Fibroblast of skin of right biceps (primary cell): ENCODE results near the gene BTF3L4.
"Not testable (repeated sequence)": the region's sequence is repeated elsewhere in the genome, so short reads cannot be mapped to it uniquely, and the experiment has no call there.

Source experiments
- DNase-seq: peaks from one replicate; pipeline ENCODE4 v3.0.0-alpha.2; 2013

BTF3L4 gene

GRCh38 chr1:52056163-52056936 is at the start of gene BTF3L4:
Gene BTF3L4 (plus strand): TSS chr1:52056295. CDS start chr1:52059848, 3,553 bp downstream.
- DNase-seq = peak; percentile 95

- DNase-seq = peak; percentile 39
These were observed 48.7 kb upstream of the BTF3L4 start for GRCh38 chr1:52007215-52008002.

DNA sequence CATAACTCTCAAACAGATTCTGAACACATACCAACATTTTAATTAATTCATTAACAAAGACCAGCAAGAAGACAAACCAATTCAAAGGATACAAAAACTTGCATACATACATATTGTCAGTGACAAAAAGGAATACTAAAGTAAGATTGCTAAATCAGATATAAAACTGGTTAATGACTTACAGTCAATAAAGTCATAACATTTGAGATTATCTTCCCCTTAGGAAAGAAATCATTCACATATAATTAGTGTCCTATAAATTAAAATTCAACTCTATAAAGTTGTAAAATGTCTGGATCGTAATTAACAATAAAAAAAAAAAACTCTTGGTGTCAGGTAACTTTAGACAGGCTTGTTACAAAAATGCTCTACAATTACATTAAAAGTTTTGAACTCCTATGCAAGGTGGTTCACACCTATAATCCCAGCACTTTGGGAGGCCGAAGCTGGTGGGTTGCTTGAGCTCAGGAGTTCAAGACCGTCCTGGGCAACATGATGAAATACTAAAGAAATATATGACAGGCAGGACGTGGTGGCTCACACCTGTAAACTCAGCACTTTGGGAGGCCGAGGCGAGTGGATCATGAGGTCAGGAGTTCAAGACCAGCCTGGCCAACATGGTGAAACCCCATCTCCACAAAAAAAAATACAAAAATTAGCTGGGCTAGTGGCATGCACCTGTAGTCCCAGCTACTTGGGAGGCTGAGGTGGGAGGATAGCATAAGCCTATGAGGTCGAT is 47.9 kb upstream of the BTF3L4 start:
- no peak for DNase-seq

- DNase-seq = no peak
These were observed 34.0 kb upstream of the BTF3L4 start for GRCh38 chr1:52022133-52022532.

DNA sequence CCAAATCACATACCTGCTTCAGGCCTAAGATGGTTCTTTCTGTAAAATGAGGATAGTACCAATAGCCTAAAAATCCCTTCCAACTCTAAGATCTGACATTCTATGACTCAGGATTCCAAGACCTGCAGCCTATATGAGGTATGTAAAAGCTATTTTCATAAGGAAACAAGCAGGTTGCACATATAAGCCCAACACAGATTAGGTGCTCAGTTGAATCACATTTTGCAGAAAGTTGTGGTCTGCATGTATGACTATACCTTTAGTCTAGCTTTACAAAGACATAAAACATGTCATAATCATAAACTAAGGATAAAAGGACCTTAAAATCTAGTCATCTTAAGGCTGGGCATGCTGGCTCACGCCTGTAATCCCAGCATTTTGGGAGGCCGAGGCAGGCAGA is 29.8 kb upstream of the BTF3L4 start:
- DNase-seq = no peak

- DNase-seq = no peak
These were observed 27.8 kb upstream of the BTF3L4 start for GRCh38 chr1:52028328-52028727.

DNA sequence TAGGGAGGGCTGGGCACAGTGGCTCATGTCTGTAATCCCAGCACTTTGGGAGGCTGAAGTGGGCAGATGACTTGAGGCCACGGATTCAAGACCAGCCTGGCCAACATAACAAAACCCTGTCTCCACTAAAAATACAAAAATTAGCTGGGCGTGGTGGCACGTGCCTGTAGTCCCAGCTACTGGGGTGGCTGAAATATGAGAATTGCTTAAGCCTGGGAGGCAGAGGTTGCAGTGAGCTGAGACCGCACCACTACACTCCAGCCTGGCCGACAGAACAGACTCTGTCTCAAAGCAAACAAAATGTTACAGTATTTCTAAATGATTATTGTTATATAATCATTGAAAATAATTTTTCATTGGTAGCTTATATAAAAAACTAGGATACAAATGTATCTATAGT is 27.3 kb upstream of the BTF3L4 start:
- not testable (repeated sequence) for DNase-seq

DNA sequence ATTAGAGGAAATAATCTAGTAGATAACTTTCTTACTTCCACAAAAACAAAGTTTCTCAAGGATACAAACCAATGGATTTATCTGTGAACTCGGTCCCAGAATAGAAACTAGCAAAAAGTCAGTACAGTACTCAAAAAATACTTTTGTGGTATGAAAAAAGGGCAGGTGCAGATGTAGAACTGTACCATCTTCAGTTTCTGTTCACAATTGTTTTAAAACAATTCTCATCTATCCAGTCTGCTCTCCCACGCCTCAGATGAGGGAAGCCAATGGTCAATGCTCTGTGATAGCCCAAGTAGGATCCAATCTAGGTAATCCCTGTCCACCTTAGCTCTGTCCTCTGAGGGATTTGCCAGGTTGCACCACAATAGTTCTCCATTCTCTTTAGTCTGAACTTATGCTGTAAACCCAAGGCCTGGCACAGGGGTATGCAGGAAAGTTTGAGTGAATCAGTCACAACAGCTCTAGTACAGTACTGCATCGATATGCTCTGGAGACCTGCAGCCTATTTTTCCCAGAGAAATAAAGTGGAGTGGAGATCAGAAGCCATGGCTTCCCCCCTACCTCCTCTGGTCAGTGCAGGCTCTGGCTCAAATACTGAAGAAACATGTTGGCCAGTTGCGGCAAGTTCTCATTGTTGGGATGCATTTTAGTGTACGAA is 23.8 kb upstream of the BTF3L4 start:
- DNase-seq = no peak

DNA sequence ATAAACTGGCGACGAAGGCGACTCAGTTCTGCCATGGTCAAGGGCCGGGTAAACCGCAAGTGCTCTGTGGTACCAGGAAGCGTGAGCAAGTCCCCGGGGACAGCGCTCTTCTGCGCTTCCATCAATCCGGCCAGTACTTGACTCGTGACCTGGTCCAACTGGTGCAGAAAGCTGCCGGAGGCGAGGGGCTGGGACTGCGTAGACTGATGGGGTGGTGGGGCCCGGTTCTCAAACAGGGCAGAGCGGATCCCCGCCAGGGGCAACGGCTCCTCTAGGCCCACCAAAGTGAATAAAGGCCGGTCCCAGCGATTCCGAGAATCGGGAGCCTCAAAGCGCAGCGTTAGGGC is 23.3 kb upstream of the BTF3L4 start:
- peak; percentile 49 for DNase-seq

DNA sequence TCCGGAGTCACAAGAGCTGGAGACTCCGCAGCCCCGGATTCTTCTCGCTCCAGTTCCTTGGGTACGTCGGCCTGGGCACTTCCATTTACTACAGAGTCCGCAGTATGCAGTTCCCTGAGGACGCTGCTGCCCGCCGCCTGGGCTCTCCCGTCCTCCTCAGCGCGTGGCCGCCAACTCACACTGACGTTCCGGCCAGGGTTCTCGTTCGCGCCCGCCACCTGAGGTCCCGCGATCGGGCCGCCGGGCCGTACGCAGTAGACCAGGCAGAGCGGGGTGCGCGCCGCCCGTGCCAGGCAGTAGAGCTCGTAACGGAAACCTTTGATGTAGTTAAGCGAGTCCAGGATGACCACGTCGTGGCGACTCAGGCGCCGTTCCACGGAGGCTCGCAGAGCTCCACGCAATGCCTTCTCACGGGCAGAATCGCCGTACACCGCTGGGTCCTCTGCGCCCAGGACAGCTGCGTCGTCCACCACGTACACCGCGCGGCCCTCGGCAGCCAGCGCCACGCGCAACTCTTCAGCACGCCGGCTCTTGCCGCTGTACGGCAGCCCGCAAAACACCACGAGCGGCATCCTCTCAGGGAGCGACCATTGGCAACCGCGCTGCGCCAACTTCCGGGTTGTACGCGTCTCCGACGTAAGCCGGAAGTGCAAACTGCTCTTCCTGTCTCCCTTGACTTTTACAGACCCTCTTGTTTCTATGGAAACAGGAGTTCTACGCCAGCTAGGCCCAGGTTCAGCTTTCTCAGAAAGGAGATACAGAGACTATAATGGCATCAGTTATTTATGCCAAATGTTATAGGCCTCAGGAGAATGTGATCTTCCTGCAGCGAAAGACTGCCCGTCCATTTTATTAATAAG is 22.7 kb upstream of the BTF3L4 start, which contains the start of gene KTI12:
Gene KTI12, minus strand, starts transcription at position 621 of the 860 bp plus-strand sequence. Its CDS starts 49 bp downstream, at position 572.
- peak; percentile 92 for DNase-seq

- DNase-seq = no peak
These were observed 22.1 kb upstream of the BTF3L4 start for GRCh38 chr1:52034050-52034384.

- DNase-seq = no peak
These were observed 18.7 kb upstream of the BTF3L4 start for GRCh38 chr1:52037402-52037814.

- no peak for DNase-seq
These were observed 18.2 kb upstream of the BTF3L4 start for GRCh38 chr1:52037909-52038308.

- no peak for DNase-seq
These were observed 14.4 kb upstream of the BTF3L4 start for GRCh38 chr1:52041551-52042185.

- DNase-seq = no peak
These were observed 10.9 kb upstream of the BTF3L4 start for GRCh38 chr1:52045236-52045635.

DNA sequence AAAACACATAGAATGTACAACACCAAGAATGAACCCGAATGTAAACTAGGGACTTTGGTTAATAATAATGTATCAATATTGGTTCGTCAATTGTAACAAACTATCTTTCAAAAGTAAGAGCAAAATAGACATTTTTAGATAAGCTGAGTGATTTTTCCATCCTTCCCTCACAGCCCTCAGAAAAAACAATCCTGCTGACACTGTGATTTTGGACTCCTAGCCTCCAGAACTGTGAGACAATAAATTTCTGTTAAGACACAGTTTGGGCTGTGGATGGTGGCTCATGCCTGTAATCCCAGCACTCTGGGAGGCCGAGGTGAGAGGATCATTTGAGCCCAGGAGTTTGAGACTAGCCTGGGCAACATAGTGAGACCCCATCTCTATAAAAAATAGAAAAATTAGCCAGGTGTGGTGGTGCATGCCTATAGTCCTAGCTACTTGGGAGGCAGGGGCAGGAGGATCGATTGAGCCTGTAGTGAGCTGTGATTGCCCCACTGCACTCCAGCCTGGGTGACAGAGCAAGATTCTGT is 10.4 kb upstream of the BTF3L4 start:
- not testable (repeated sequence) for DNase-seq

DNA sequence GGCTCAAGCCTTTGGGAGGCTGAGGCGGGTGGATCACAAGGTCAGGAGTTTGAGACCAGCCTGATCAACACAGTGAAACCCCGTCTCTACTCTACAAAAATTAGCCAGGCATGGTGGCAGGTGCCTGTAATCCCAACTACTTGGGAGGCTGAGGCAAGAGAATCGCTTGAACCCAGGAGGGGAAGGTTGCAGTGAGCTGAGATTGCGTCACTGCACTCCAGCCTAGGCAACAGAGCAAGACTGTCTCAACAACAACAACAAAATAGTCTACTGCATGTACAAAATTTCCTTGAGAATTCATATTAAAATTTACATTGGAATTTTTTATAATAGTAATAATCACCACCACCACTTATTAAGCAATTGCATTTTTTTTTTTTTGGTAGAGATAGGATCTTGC is 6.8 kb upstream of the BTF3L4 start:
- not testable (repeated sequence) for DNase-seq

DNA sequence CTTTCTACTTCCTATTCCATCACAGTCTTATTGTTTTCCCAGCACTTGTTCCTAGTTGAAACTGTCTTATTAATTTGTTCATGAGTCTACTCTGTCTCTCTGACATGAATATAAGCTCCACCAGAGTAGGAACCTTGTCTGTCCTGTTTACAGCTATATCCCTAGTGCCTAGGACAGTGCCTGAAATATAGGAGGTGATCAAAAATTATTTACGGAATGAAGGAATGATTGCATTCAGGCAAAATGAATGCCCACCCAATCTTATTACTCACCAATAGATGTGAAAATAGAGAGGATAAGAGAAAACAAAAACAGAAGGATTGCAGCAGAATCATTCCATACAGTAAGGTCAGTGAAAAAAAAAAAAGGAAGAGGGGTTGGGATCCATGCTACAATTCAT is 2.2 kb upstream of the BTF3L4 start:
- no peak for DNase-seq

- no peak for DNase-seq
These were observed 1.5 kb upstream of the BTF3L4 start for GRCh38 chr1:52054496-52055065.

DNA sequence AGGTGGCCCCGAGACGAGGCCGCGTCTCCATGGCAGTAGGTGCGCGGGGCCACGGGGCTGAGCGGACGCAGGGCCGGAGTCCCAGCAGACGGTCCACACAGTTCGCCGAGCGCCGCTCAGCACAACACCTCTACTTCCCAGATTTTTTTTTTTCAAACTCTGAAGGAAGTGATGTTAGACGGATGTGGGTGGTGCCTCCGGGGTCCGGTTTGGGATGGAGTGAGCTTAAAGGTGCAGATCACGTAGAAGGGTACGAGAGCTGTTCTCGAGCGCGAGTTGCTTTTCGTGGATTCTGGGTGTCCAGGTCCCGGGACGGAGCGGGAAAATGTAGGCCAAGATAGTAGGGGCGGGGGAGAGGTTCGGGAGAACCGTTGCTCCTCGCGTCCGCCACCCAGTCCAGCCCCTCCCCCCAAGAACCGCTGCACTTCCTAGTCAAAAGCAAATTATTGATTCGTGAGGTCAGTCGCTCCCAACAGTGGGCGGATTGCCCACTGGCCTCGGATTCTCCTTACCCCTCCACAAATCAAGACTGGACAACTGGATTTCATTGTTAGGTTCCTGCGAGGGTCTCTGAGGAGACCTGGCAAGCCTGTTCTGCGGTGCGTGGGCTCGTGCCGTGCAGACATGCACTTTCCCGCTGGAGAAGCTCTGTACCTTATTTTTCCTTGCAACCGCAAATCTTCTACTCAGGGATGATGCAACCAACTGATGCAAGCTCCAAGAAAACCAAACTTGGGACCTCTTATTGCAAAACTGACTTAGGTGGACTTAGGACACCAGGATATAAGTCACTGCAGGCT is 829 bp upstream of the BTF3L4 start, which contains the start of gene TXNDC12:
Gene TXNDC12, minus strand, starts transcription at position 126 of the 800 bp plus-strand sequence. Its CDS starts 95 bp downstream, at position 31.
- peak; percentile 91 for DNase-seq
